Panc1 (cell line): Measurements from ENCODE around the gene SLC22A15. TPM values are rescaled to one million over a fixed set of nuclear protein-coding genes. Genes with fewer than 3 reads are reported as not detected.

ENCODE experiments used
- ATAC-seq: fragments of 200-7000 bp; cut with Tn5 transposase; 2 replicates; pipeline ENCODE4 v1.9.1; 2020; ENCODE audit warnings: mild to moderate bottlenecking, moderate library complexity
- BruUV-seq: library from RNA; stranded (reverse); fragments of 400-500 nt; replicated peaks from 2 replicates; lab custom pipeline; 2021; lab: Mats Ljungman, UMichigan
- CTCF ChIA-PET: fragments of 300-600 bp; sonication (Branson Sonifier 250); formaldehyde crosslinking; loops from one replicate; lab custom pipeline; 2022; ENCODE audit warnings: antibody characterized with exemption; lab: Charles Lee
- POLR2A ChIA-PET: fragments of 300-600 bp; sonication (Branson Sonifier 250); formaldehyde crosslinking; loops from one replicate; lab custom pipeline; 2022; ENCODE audit warnings: antibody characterized with exemption; lab: Charles Lee
- DNase-seq: peaks from one replicate; pipeline ENCODE4 v3.0.0-alpha.2; 2010; ENCODE audit warnings: low read depth, low spot score
- H3K27ac ChIP-seq: 2 replicates; pipeline ENCODE4 v1.5.1; 2011; ENCODE audit warnings: mild to moderate bottlenecking, low read length, inconsistent platforms
- H3K27me3 ChIP-seq: fragments of 200-500 bp; sonication (Bioruptor generic); 2 replicates; pipeline ENCODE4 v1.6.0; 2014; ENCODE audit warnings: low read length, inconsistent platforms; ENCODE audit not compliant: control insufficient read depth, insufficient read depth
- H3K36me3 ChIP-seq: fragments of 200-500 bp; sonication (Bioruptor generic); 2 replicates; pipeline ENCODE4 v1.5.1; 2014; ENCODE audit warnings: inconsistent platforms, mild to moderate bottlenecking, low read length, moderate library complexity; ENCODE audit not compliant: control insufficient read depth, insufficient read depth
- H3K4me1 ChIP-seq: 2 replicates; pipeline ENCODE4 v1.5.1; 2011; ENCODE audit warnings: inconsistent platforms, mild to moderate bottlenecking, low read length, moderate library complexity; ENCODE audit not compliant: control insufficient read depth, insufficient read depth
- H3K4me3 ChIP-seq, 2 experiments: 2 replicates each; pipeline ENCODE4 v1.5.1; 2011 to 2012; ENCODE audit warnings: low read depth in 2 of 2, low read length in 2 of 2, mild to moderate bottlenecking in 2 of 2, inconsistent platforms in 1 of 2, moderate library complexity in 1 of 2
- H3K9me3 ChIP-seq: fragments of 200-500 bp; sonication (Bioruptor generic); 2 replicates; pipeline ENCODE4 v1.5.1; 2014; ENCODE audit warnings: low read depth, mild to moderate bottlenecking, inconsistent platforms, low read length, moderate library complexity; ENCODE audit not compliant: control insufficient read depth, insufficient read depth
- POLR2AphosphoS5 ChIP-seq: IDR thresholded peaks from 2 replicates; pipeline ENCODE4 v1.6.1; 2012; ENCODE audit warnings: mild to moderate bottlenecking, low read depth, low read length, moderate library complexity
- SIN3A ChIP-seq: IDR thresholded peaks from 2 replicates; pipeline ENCODE4 v1.6.1; 2012; ENCODE audit warnings: low read depth, mild to moderate bottlenecking, low read length, moderate library complexity, borderline replicate concordance; ENCODE audit not compliant: insufficient read depth
- TCF7L2 ChIP-seq: IDR thresholded peaks from 2 replicates; pipeline ENCODE4 v1.6.1; 2011; ENCODE audit warnings: mild to moderate bottlenecking, low read depth, low read length, inconsistent platforms
- in situ Hi-C: cut with HindIII; loops from 2 replicates; pipeline ENCODE4 v1.10.0; 2016; ENCODE audit warnings: low sequenced_read_pairs, low pct_unique_long_range_greater_than_20kb
- intact Hi-C: fragments of 100-400 bp; cut with micrococcal nuclease; formaldehyde crosslinking; loops from one replicate; pipeline ENCODE4 v1.10.0; 2022; ENCODE audit not compliant: unreplicated experiment
- total RNA-seq: library from RNA; stranded (reverse); gene quantifications from one replicate; pipeline ENCODE4 v1.2.1, GENCODE V29; 2021; ENCODE audit not compliant: unreplicated experiment
- TF ChIP-seq, protein P1 (sequence below), 2 experiments: IDR thresholded peaks; 2 replicates each; pipeline ENCODE4 v1.6.1; 2011 to 2012; ENCODE audit warnings: low read depth in 2 of 2, control low read depth in 1 of 2, low read length in 1 of 2, mild to moderate bottlenecking in 1 of 2, moderate library complexity in 1 of 2; ENCODE audit not compliant: insufficient read depth in 1 of 2
- TF ChIP-seq, protein P2 (sequence below): fragments of 450-650 bp; IDR thresholded peaks from 2 replicates; pipeline ENCODE4 v1.5.1; 2017; ENCODE audit warnings: mild to moderate bottlenecking

The SLC22A15 gene
- total RNA-seq, 1 experiment from 2014 or later = 0.21 TPM

DNA sequence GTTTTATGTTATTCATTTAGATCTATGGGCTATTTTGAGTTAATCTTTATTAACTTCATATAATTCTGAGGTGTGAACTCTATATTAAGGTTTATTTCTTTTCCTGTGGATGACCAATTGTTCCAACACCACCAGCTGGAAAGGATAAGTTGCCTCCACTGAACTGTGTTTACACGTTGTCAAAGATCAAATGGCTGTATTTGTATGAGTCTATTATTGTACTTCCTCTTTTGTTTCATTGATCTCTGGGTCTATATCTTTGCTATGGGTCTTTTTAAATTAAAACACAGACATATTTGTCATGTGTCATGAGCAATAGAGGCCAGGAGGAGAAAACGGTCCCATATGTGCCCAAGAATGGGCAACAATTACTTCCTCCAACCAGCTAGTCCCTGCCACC is 129.7 kb downstream of the SLC22A15 start:
- POLR2A ChIA-PET = no interaction called here
- intact Hi-C loops (no loop called here), in situ Hi-C loops (no loop called here)
- Histone ChIP-seq H3K36me3 (no peaks in the 10 kb centered on the region), H3K9me3 (no peaks in the 10 kb centered on the region), H3K27me3 (no peaks in the 10 kb centered on the region), H3K4me3 (no peak overlapping the region), H3K4me1 (no peaks in the 10 kb centered on the region), H3K27ac (no peak overlapping the region)
- DNase-seq (no peak), ATAC-seq (no peak)
- BruUV-seq = no TSS peak
- CTCF ChIA-PET = no interaction called here
- no peak for TF ChIP-seq SIN3A

DNA sequence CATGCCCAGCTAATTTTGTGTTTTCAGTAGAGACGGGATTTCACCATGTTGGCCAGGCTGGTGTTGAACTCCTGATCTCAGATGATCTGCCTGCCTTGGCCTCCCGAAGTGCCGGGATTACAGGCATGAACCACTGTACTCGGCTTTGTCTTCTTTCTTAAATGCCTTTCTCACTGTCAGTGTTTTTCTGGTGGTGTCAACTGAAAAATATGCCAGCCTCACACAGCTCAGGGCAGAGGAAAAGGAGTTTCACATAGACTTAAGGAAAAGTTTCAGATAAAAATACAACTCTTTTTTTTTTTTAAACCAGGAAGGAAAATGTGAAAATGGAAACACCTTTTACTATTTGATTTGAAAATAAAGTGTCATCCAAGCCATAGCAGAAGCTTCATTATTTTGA is 130.3 kb downstream of the SLC22A15 start:
- ChIA-PET POLR2A (no interaction called here), CTCF (no interaction called here)
- intact Hi-C loops = no loop called here
- no peaks in the 10 kb centered on the region for H3K4me1 ChIP-seq
- BruUV-seq = no TSS peak
- no peaks in the 10 kb centered on the region for H3K36me3 ChIP-seq
- DNase-seq = no peak
- ATAC-seq = no peak
- TF ChIP-seq POLR2AphosphoS5 = no peak
- TF ChIP-seq, protein P1, sequence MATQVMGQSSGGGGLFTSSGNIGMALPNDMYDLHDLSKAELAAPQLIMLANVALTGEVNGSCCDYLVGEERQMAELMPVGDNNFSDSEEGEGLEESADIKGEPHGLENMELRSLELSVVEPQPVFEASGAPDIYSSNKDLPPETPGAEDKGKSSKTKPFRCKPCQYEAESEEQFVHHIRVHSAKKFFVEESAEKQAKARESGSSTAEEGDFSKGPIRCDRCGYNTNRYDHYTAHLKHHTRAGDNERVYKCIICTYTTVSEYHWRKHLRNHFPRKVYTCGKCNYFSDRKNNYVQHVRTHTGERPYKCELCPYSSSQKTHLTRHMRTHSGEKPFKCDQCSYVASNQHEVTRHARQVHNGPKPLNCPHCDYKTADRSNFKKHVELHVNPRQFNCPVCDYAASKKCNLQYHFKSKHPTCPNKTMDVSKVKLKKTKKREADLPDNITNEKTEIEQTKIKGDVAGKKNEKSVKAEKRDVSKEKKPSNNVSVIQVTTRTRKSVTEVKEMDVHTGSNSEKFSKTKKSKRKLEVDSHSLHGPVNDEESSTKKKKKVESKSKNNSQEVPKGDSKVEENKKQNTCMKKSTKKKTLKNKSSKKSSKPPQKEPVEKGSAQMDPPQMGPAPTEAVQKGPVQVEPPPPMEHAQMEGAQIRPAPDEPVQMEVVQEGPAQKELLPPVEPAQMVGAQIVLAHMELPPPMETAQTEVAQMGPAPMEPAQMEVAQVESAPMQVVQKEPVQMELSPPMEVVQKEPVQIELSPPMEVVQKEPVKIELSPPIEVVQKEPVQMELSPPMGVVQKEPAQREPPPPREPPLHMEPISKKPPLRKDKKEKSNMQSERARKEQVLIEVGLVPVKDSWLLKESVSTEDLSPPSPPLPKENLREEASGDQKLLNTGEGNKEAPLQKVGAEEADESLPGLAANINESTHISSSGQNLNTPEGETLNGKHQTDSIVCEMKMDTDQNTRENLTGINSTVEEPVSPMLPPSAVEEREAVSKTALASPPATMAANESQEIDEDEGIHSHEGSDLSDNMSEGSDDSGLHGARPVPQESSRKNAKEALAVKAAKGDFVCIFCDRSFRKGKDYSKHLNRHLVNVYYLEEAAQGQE (IDR thresholded peaks at IDR 0.05; ENCODE audit: insufficient read depth in 1 of 2, low read depth in 2 of 2, low read length in 1 of 2) = no peak
- no peak for TF ChIP-seq TCF7L2
- TF ChIP-seq, protein P2, sequence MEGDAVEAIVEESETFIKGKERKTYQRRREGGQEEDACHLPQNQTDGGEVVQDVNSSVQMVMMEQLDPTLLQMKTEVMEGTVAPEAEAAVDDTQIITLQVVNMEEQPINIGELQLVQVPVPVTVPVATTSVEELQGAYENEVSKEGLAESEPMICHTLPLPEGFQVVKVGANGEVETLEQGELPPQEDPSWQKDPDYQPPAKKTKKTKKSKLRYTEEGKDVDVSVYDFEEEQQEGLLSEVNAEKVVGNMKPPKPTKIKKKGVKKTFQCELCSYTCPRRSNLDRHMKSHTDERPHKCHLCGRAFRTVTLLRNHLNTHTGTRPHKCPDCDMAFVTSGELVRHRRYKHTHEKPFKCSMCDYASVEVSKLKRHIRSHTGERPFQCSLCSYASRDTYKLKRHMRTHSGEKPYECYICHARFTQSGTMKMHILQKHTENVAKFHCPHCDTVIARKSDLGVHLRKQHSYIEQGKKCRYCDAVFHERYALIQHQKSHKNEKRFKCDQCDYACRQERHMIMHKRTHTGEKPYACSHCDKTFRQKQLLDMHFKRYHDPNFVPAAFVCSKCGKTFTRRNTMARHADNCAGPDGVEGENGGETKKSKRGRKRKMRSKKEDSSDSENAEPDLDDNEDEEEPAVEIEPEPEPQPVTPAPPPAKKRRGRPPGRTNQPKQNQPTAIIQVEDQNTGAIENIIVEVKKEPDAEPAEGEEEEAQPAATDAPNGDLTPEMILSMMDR = no peak
- TF ChIP-seq SIN3A = no peak
- H3K9me3 ChIP-seq = no peaks in the 10 kb centered on the region
- H3K4me3 ChIP-seq = no peak overlapping the region
- H3K27ac ChIP-seq = no peak overlapping the region
- H3K27me3 ChIP-seq = no peaks in the 10 kb centered on the region
- in situ Hi-C loops = no loop called here

DNA sequence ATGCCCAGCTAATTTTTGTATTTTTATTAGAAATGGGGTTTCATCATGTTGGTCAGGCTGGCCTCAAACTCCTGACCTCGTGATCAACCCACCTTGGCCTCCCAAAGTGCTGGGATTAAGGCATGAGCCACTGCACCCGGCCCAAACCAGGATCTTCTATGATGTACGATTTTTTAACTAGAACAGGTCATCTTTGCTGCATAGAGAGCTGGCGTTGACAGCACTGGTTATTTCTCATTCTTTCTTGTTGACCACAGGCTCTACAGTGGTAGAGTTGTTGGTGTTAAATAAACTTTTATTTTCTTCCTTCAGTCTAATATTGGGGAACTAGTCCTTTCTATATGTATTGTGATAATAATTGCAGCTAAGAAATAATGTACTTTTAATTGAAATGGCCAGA is 131.1 kb downstream of the SLC22A15 start:
- TF ChIP-seq, protein P2 = no peak
- TF ChIP-seq POLR2AphosphoS5 = no peak
- TF ChIP-seq, protein P1 (IDR thresholded peaks at IDR 0.05; ENCODE audit: insufficient read depth in 1 of 2, low read depth in 2 of 2, low read length in 1 of 2) = no peak
- TF ChIP-seq TCF7L2 = no peak
- TF ChIP-seq SIN3A = no peak
- intact Hi-C loops = no loop called here
- CTCF ChIA-PET = no interaction called here

More for the DNA sequence above, 131.1 kb downstream of the SLC22A15 start:
- BruUV-seq = no TSS peak
- POLR2A ChIA-PET = no interaction called here
- Histone ChIP-seq H3K27ac (no peak overlapping the region), H3K27me3 (no peaks in the 10 kb centered on the region), H3K36me3 (no peaks in the 10 kb centered on the region), H3K4me3 (no peak overlapping the region), H3K9me3 (no peaks in the 10 kb centered on the region), H3K4me1 (no peaks in the 10 kb centered on the region)
- DNase-seq (no peak), ATAC-seq (no peak)
- in situ Hi-C loops = no loop called here
